ENCODE results near the gene IFT27.

GRCh38 chr22:36809351-36809750, 33.4 kb upstream of the IFT27 start:
- TF ChIP-seq, protein P1, sequence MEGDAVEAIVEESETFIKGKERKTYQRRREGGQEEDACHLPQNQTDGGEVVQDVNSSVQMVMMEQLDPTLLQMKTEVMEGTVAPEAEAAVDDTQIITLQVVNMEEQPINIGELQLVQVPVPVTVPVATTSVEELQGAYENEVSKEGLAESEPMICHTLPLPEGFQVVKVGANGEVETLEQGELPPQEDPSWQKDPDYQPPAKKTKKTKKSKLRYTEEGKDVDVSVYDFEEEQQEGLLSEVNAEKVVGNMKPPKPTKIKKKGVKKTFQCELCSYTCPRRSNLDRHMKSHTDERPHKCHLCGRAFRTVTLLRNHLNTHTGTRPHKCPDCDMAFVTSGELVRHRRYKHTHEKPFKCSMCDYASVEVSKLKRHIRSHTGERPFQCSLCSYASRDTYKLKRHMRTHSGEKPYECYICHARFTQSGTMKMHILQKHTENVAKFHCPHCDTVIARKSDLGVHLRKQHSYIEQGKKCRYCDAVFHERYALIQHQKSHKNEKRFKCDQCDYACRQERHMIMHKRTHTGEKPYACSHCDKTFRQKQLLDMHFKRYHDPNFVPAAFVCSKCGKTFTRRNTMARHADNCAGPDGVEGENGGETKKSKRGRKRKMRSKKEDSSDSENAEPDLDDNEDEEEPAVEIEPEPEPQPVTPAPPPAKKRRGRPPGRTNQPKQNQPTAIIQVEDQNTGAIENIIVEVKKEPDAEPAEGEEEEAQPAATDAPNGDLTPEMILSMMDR (IDR thresholded peaks at IDR 0.05; ENCODE audit: insufficient read depth, low read length) = no peak
- no peak for TF ChIP-seq REST (IDR thresholded peaks at IDR 0.05; ENCODE audit: insufficient replicate concordance, low read depth)
- TF ChIP-seq POLR2AphosphoS5 (IDR thresholded peaks at IDR 0.05; ENCODE audit: low read depth) = no peak
- no peak for TF ChIP-seq SPI1 (IDR thresholded peaks at IDR 0.05; ENCODE audit: borderline replicate concordance, low read depth)

Data from HL-60 (cell line).